Renal pelvis (tissue), 4 donors: ENCODE data around the gene DPP6. TPM values are rescaled to one million over a fixed set of nuclear protein-coding genes. Genes with fewer than 3 reads are reported as not detected.

ENCODE experiments used
- DNase-seq: peaks from one replicate; pipeline ENCODE4 v3.0.0-alpha.2; 2013
- polyA plus RNA-seq, 3 donors: library from polyadenylated mRNA; unstranded; fragments of 120-200 nt; gene quantifications; one replicate each; pipeline ENCODE4 v1.2.1, GENCODE V29; 2013; ENCODE audit not compliant: insufficient read length in 3 of 3

Gene DPP6
- polyA plus RNA-seq, 3 donors = 33.5 to 49.0 (median 44.4) TPM

DNA sequence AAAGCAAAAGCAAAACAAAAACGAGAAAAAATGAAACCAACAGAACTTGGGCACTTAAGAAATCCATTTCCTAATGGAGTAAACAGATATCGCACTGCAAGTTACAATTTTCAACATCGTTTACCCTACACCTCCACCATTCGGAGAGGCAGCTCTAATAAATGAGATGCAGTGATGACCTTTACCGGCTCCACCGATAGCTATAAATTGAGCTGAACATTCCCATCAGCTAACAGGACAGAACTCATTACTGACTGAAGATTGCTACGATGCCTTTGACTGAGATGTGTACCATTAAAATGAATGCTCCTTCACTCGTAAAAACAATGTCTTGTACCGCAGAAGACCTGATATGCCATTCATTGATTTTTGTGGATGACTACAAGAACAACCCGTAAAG, 465.6 kb downstream of the DPP6 start:
- no peak for DNase-seq

DNA sequence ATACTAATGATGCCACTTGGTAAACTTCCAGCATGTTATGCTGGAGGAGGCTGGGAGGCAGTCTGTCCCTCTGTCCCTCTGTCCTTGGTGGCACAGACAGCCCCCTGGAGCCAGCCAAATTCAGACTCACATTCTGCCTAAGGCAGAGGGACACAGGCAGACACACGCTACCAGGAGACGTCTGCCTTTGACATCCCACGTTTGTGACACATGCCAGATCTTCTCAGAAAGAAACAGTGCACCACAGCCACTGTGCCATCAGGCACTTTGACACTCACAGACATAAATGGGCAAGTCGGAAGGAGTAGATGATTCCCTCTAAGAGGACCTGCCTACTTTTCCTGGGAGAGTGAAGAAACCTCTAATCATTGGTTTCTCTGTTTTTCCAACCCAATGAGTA, 467.0 kb downstream of the DPP6 start:
- DNase-seq = no peak

DNA sequence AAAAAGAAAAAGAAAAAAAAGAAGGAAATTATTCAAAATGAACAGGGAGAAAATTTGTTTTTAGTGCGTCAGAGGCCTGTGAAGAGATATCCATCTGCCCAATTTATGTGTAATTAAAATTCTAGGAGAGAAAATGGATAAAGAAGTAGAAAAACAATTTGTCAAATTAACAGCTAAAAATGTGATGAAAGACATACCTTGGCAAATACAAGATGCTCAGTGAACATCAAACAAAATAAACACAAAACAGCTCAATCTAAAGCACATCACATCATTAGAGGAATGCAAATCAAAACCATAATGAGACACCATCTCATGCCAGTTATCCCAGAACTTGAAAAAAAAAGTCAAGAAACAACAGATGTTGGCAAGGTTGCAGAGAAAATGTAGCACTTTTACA, 477.9 kb downstream of the DPP6 start:
- no peak for DNase-seq

DNA sequence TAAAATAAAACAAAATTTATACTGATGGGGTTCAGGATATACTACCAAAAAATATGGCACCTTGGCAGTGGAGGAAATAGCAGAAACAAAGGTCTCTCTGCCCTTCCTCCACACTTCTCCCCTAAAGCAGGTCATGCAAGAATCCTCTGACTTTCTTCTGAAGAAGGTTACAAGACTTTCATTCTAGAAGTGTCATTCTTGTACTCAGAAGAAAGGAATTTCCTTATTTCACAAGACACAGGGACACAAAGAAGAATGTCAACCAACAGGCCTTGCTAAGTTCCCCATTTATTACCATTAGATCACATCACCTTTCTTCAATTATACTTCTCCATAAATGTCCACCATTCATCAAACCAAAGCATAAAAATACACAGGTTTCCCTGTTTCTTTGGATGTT, 480.6 kb downstream of the DPP6 start:
- DNase-seq = no peak

DNA sequence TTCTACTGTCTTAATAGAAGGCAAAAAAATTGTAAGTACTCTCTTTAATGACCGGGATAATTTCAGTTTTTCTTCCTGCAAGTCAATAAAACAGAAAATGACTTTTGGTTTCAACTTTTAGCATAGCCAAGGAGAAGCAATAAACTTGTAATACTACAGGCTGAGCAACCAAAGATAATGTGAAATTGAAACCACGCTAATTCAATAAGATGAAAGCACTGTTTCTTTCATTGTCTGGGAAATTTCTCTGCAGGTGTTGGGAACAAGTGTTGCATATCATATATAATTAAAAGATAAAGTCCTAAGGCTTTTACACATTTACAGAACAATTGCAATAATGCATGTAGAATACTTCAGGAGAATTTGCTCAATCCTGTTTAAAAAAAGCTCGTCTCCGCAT, 488.4 kb downstream of the DPP6 start:
- DNase-seq = no peak

DNA sequence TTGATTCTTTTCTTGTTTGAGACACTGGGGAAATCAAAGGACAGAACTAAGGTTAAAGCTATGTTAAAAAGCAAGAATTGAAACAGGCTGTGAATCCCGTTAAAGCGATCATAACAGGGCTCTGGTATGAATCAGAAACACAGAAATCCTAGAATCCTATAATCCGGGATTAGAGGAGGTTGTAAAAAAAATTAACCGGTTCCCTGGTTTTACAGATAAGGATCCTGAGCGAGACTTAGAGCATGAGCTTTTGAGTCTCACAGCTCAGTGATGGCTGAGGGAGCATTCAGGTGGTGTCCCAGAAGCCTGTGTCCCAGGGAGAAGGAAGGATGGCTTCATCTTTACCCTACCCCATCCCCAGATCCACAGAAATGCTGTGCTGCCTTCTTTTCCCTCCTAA, 489.4 kb downstream of the DPP6 start:
- DNase-seq = no peak

DNA sequence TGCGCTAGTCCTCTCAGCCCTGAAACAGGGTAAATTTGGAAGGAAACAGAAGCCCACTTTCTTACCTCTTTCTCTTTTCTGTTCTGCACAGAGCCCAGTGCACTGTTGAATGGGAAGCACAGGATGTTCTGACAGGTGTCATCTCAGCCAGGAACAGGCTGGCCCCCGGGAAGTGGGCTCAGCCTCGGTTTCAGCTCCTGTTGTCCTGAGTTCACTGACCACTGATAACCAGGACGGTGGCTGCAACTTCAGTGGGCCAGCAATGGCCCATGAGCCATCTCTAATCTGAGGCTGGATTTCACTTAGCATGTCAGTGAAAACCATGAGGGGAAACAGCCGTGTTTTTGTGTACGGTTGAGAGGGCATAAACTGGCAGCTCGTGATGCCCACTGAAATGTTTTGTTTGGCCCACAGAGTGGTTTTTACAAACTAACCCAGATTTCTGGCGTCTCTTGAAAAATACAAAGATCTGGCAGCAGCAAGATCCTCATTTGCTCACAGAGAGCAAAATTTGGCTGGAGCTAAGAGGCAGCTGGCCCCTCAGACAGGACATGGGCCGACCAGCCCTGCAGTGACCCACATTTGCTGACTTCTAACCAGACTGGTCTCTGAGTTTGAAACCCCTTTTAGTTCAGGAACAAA, 494.9 kb downstream of the DPP6 start:
- DNase-seq = no peak

DNA sequence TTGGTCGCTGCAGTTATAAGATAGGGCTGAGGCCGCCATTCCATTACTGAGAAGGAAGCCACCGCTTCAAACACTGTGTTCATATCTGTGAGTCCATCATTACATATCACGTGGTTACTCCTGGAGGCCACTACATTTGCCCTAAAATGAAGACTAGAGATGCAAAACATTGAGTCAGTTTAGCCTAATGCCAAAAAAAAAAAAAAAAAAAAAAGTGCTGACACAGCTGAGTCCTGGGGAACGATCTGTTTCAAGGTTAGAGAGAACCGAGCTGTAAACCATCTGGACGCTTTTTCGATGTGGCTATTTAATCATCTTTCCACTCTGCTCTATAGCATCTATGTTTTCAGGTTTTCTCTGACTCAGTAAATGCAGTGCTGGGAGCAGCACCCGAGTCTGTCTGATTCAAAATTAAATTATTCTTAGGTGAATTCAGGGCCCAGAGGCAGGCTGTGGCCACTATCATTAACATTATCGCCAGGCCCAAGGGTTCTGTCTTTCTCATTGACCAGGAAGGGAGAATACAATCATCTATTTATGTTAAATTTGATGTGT, 501.6 kb downstream of the DPP6 start:
- DNase-seq = no peak

DNA sequence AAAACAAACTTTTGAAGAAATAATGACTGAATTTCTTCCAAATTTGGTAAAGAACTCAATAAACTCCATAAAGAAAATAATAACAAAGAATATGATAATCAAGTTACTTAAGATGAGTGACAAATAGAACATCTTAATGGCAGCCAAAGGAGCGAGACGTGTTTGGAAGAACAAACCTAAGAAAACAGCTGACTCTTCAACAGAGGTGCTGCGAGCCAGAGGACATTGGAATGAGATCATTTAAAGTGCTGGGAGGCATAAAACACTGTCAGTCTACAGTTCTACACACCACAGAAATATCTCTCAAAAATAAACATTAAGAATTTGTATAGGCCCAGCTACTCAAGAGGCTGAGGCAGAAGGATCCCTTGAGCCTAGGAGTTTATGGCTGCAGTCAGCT, 507.3 kb downstream of the DPP6 start:
- DNase-seq = no peak

DNA sequence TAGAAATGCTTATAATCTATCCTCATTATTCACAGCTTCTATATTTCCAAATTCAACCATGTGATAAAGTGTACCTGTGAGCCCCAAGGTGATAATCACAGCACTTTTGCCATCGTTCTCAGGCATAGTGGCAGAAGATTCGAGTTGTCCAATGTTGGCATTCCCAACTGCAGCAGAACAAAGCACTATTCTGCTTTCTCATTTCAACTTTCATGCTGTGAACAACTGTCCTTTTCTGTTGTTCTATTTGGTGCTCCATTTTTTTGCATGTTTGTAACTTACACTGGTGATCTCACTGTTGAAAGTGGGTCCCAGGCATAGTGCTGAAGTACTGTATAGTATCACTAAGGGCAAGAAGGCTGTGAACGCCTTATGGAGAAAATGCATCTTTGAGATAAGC, 512.5 kb downstream of the DPP6 start:
- no peak for DNase-seq

DNA sequence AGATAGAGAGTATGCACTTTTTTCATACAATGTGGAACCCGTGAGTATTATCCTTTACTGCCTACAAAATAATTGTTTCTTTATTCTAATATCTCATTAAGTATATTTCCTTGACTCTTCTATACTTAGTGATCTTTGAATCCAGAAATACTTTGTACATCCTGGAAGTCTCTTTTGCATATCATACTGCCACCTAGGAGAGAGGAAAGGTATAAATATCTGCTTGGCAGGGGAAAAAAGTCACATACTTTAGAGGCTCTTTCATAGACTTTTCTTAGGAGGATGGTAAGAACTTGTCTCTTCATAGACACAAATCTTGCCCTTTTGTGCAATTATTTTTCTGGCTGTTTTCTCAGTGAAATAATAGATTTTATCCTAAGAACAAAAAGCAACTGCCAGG, 514.7 kb downstream of the DPP6 start:
- no peak for DNase-seq

DNA sequence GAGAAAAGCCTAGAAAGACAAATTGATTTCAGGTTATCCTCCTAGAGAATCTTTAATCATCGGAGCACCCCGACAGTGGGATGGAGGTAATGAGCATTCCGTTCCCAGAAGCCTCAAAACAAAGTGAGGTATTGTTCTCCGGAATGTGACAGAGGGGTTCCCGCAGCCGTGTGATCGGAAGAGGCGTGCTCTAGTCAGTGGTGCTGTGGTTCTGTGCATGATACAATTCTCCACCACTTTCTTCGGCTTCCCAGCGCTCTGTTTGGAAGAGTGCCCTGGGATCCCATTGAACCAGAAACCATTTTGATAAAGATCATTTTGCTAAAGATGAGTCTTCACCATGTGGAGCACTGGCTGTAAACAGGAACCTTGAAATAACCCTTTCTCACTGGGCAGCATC, 516.1 kb downstream of the DPP6 start:
- no peak for DNase-seq

DNA sequence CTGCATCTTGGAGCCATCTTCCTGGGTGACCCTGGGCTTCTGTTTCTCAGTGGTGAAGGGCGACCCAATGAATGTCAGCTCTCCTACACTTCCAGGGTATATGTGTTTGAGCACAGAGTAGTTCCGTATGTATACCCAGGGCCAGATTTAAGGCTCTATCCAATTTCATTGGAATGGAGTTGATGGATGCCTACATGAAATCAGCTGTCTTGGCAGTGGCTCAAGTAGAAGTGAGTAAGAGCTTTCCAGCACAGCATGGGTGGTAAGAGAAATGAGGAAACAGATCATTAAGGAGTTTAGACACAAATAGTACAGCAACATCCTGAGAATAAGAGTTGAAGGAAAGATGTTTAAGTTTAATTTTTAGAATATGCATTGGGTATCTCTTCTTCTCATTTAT, 517.7 kb downstream of the DPP6 start:
- no peak for DNase-seq

DNA sequence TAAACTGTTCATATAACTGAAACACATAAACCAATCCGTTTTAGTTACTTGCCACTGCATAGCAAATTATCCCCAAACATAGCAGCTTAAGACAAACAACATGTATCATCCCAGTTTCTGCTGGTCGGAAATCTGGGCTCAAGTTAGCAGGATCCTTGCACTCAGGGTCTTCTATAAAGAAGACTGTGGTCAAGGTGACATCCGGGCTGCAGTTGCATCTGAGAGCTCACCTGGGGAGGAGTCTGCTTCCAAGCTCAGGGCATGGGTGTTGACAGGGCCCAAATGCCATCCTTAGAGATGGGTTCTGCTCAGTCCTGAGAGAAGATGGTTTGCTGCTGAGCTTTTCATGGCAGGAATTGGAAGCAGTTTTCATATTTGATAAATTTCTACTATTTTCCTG, 519.6 kb downstream of the DPP6 start:
- no peak for DNase-seq

DNA sequence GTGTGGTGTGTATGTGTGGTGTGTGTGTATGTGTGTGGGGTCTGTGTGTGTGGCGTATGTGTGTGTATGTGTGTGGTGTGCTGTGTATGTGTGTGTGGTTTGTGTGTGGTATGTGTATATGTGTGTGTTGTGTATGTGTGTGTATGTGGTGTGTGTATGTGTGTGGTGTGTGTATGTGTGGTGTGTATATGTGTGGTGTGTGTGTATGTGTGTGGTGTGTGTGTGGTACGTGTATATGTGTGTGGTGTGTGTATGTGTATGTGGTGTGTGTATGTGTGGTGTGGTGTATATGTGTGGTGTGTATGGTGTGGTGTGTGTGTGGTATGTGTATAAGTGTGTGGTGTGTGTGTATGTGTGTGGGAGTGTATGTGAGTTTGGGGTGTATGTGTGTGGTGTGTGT, 522.0 kb downstream of the DPP6 start:
- no peak for DNase-seq

DNA sequence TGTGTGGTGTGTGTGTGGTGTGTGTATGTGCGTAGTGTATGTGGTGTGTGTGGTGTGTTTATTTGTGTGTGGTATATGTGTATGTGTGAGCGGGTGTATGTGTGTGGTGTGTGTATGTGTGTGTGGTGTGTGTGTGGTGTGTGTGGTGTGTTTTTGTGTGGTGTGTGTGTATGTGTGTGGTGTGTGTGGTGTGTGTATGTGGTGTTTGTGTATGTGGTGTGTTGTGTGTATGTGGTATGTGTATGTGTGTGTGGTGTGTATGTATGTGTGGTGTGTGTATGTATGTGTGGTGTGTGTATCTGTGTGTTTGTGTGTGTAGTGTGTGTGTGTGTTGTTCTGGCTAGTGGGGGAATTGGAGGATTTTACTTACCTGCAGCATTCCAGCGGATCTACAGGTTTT, 523.3 kb downstream of the DPP6 start:
- DNase-seq = no peak

DNA sequence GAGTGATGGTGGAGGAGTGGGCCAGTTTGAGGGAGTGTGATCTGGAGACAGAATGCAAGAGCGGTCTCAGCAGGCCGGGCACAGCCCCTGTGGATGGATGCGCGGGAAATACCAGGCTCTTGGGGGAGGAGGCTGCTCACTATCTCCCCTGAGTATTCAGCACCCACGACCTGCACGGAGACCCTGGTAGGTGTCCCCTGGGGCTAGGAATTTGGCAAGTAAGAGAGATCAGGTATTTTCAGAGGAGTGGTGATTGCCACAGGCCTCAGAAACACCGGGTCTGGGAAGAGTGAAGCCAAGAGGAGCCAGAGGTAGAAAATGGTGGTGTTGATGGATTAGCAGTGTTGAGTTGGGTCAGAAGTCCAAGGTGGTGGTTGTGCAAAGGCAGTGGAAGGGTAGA, 524.4 kb downstream of the DPP6 start:
- DNase-seq = no peak

DNA sequence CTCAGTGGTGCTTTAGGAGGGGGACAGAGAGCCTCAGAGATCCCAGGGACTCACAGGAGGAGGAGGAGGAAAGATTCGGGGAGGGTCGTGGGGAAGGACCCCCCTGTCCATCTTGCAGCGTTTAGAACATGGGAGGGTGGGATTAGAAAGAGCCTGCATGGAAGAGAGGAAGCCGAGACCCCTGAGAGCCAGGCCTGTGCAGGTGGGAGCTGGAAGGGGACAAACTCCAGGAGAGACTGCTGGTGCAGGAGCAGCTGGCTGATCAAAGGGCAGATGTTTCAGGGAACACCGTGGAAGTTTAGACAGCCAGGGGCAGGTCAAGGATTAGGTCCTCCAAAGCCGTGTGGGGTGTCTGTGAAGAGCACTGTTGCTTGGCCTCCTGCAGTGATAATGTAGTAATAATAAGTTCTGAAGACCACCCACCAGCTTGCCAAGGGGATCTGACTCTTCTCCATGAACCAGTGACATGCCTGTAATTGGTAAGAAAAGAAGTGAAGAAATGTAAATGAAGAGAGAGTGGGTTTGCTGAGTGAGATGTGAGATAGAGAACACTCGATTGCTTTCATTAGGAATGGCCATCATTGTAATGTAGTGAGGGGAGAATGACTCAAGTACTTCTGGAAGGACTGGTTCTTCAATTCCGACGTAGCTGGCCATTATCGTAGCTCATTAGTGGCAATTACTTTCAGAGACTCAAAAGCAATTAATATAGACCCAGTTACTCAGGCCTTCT, 525.1 kb downstream of the DPP6 start:
- DNase-seq = no peak

DNA sequence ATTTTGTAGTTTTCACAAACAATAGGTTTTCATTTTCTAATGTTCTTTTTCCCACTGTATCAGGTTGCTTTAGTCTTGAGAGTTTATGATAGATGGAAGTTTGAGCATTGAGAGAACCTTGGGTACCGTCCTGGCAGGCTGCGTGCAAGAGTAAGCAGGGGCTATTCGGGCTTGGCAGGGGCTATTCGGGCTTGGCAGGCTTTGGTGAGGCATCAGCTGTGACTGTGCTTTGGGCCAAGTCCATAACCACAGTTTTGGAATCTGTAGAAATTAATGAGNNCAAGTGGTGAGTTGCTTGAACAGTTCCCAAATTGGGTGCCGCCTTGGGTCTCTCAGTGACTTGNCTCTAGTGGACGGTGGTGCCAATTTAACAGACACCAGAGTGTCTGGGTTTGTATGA, 526.1 kb downstream of the DPP6 start:
- DNase-seq = no peak

DNA sequence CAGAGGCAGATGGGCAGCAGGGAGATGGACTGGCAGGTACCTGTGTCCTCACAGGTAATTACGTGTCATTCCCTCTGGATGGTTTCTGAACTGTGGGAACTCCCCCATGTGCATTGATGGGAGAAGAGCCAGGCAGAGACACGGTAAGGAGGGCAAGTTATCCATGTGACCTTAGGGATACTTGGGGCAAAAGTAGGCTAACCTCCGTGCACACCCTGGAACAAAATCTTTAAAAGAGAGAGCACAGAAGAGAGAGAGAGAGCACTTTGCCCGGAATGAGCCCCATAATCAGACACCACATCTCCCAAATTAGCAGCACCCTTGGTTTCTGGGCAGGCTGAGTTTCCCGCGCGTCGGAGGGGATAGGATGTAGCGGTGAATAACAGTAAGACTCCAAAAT, 527.5 kb downstream of the DPP6 start:
- no peak for DNase-seq

DNA sequence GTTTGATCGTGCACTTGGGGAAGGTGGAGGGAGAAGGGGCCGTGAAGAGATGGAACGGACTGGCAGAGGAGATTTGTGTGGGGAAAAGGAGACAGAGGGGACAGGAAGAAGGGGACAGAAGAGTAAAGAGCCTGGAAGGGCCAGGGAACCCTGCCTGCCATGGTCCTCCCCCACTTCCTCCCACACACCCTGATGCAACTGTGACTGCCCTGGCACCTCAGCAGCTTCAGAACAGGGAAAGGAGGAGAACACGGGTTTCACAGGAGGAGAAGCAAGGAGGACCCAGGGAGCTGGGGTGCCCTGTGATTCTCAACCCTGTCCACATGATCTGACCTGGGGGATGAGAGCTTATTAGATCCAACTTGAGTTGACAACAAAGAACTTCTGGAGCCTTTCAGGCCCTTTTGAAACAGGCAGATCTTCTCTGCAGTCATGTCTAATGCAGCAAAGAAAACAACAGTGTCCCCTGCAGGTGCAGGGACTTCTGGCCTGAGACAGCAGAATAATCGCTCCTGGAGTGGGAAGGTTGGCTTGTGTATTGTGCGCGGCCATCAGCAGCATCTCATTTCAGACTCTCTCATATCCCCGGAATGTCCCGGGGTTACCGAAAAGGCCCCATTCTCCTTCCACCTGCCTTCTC, 529.2 kb downstream of the DPP6 start:
- no peak for DNase-seq

DNA sequence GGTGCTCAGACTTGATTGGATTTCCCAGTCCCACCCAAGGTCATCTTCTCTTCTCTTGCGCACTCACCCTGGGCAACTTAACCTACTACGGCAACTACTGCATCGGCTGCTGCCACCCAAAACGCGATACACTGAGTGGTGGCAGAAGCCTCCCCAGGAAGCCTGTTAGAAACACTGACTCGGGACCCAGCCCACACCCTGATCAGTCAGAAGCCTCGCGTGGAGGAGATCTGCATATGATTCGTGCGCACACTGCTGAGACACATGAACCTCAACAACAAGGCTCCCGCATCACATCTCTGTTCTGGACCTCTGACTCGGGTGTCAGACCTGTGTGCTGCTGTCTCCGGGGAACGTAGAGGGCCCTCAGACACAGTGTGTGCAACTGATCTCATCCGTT, 531.3 kb downstream of the DPP6 start:
- no peak for DNase-seq
